NCI-H345 treated with DMSO at 0.1 percent for 48 hours (cell line): ENCODE data around the gene CYB5R3.

Experiments used
- DNase-seq: peaks from one replicate; lab custom pipeline; 2025; ENCODE audit not compliant: unreplicated experiment; lab: John Stamatoyannopoulos, UW

The CYB5R3 gene

DNA sequence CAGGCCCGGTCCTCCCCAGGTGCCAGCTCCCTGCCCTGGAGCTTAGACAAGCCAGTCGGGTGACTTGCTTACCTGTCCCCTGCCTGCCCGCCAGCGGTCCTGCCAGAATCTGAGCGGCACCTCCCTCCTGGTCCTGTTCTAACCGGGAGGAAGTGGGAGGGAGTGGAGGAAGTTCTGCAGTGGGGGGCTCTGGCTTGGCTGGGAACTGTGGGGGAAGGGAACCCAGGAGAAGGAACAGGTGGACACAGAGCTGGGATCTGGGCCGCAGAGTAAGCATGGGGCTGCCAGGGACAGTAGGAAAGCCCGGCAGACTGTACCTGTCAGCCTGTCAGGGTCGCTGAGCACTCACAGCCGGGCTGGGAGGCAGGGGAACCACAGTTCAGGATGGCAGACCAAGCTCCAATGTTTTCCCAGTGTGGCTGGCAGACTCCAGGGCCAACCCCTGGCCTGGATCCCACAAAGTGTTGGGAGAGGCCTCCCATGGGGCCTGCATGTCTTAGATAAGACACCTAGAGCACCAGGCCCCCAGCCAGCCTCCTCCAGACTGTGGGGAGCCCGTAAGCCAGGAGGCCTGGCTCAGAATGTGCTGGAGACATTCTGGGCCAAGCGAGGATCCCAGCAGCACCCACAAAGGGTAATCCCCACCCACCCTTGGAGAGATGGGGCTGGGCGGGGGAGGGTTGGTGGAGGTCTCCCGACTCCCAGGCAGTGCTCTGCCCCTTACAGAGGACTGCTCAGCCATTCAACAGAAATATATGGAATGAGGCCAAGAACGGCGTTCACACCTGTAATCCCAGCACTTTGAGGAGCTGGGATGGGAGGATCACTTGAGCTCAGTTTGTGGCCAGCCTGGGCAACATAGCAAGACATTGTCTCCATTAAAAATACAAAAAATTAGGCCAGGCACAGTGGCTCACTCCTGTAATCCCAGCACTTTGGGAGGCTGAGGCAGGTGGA is 2.3 kb downstream of the CYB5R3 start:
- no peak for DNase-seq

GRCh38 chr22:42645938-42646568 is 3.1 kb downstream of the CYB5R3 start:
- DNase-seq = no peak

- DNase-seq = no peak
These were observed 3.8 kb downstream of the CYB5R3 start for GRCh38 chr22:42645341-42645937.

DNA sequence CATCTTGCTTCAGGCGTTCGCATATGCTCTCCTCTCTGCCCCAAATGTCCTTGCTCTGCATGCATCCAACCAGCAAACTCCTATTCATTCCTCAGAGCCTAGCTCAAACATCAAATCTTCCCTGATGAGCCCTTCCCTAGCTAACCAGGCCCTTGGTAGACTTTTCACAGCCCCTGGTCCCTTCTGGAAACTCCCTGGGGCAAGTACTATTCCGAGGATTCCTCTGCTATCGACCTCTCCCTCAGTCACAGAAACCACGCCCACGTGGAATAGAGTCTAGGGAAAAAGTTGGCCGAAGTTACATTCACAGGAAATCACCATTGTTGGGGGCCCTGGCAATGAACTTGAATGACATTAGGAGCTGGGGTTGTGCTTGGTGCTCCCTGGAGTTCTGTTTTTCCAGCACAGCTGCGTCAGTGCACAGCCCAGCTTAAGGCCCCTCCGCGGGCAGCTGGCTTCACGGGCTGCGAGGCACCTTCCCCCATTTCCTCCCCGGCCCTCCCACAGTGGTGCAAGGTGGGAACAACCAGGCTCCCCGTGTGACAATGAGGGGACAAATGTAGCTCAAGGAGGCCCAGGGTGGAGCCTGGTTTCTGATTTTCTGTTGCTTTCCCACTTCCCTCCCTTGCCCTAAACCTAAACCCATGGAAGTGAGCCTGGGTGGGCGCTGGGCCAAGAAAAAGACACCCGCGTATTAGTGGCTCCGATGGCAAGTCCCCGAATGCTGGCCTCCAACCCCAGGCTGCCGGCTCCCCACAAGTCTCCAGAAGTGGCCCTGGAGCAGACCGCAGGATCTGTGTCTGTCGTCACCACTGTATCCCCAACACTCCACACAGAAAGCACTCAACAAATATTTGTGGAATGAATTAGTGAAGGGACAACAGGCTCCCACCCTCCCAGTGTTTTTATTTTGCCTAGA is 4.5 kb downstream of the CYB5R3 start:
- no peak for DNase-seq

DNA sequence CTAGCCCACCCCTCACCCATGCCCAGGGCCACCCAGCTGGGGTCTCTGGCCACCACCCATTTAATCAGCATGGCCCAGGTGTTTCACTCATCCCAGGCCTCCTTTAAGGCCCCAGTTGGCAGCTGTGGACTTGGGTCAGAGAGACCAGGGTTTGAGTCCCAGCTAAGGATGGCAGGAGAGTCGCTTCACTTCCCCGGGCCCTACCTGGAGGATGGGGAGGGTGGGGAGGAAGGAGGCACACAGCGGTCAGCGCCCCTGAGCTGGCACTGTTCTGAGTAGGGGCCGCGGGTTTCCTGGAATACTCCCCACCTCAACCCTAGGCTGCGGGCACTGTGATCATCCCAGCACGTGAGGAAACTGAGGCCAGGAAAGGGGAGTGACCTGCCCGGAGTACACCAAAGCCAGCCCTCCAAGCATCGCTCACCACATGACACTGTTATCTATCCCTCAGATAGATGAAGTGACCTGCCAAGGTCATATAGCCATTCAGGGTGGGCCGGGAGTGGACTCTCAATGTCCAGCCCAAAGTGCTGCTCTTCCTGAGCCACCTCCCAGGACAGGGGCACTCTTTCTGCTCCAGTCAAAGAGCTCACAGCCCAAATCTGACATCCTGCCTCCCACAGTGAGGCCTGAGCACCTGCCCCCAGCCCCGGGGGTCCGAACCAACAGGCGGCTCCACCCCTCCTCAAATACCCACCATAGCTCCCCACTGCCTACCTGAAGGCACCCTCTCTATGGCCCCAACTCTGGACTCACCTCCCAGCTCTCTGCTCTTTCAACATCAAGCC is 5.4 kb downstream of the CYB5R3 start:
- no peak for DNase-seq

DNA sequence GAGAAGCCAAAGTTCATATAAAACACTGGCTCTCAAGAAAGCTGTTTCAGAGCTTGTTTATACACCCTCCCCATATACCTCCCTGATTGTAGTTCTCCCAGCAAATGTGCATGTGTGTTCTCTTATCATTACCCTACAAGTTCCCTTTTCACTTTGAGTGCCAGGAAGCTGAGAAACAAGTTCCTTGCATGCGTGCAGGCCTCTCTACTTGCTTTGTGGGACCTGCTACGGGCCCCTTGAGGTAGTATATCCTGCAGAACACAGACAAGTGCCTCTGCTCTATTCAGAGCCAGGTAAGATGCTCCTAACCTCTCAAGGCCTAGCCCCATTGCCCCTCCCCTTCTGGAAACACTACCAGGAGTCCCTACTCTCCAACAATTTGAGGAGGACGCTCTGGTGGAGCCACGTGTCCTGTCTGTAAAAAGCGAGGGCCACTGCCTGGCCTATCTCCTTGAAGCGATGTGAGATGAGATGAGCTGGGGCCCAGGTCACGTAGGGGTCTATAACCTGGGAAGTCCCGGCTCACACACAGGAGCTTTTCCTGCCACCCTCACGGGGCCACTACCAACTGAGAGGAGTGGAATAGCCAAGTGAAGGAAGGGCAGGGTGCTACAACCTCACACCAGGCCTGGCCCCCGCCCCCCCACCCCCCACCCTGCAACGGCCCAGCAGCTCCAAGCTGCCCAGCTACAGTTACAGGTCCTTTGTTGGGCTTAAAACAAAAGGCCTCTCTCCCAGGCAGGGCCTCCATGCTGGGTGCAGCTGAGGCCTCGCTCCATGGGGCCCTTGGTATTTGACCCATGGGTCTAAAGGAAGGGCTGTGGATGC is 6.2 kb downstream of the CYB5R3 start:
- DNase-seq = no peak

DNA sequence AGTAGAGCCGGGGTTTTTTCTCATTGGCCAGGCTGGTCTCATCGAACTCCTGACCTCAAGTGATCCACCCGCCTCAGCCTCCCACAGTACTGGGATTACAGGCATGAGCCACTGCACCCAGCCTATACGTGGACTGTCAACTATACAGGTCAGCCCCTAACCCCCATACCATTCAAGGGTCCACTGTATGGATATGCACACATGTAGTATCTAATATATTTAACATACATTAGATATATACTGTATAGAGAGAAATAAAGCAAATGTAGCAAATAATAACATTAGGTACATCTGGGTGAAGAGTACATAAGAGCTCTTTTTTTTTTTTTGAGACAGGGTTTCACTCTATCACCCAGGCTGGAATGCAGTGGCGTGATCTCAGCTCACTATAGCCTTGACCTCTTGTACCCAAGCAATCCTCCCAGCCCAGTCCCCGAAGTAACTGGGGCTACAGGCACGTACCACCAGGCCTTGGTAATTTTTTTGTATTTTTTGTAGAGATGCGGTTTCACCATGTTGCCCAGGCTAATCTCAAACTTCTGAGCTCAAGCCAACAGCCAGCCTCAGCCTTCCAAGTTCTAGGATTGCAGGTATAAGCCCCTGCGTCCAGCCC is 7.3 kb downstream of the CYB5R3 start:
- no peak for DNase-seq

- no peak for DNase-seq
These were observed 9.5 kb downstream of the CYB5R3 start for GRCh38 chr22:42639541-42640241.

DNA sequence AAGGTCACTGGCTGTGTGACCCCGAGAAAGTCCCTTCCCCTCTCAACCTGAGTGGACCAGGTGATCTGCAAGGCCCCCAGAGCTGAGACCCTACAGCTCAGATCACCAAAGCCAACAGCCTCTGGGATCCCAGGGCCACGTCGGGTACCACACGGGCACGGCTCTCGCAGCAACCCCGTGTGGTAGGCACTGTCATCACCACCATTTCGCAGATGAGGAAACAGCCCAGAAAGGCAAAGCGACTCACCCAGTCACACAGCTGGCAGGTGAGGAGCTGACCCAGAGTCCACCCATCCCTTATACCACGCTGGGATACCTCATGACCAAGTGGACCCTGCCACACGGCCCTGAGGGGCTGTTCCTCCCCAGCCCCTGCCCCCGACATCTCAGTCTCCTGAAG is 11.6 kb downstream of the CYB5R3 start:
- no peak for DNase-seq

DNA sequence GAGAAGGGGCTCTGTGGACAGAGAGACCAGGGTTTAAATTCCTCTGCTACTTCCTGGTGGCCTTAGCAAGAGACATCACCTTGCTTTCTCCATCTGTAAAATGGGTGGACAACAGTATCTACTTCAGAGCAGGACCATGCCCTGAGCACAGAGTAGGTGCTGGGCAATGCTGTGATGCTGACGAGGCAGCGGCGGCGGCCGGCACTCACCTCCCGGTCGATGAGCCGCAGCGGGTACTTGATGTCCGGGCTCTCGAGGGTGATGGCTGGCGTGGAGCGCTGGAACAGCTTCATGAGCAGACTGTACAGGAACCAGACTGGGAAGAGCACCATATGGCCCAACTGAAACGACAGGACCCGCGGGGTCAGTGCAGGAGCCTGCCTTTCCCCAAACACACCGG is 12.7 kb downstream of the CYB5R3 start:
- DNase-seq = no peak

GRCh38 chr22:42635531-42635930 is 13.7 kb downstream of the CYB5R3 start:
- no peak for DNase-seq

DNA sequence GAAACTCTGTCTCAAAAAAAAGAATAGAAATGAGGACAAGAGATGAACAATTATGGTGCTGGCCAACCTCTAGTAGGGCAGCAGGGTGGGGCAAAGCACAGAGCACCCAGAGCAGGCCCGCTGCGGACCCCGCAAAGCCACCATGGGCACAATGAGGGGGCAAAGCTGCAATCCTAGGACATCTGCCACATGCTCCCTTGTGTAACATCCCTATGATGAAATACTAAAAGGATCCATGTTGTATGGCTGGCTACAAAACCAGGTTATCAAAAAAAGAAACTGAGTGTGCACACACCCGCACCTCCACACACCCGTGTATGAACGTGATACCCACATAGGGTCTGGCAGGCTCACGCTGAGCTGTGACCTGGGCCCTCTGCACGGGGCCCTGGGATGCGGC is 16.2 kb downstream of the CYB5R3 start:
- no peak for DNase-seq

GRCh38 chr22:42632096-42632495 is 17.1 kb downstream of the CYB5R3 start:
- DNase-seq = no peak

DNA sequence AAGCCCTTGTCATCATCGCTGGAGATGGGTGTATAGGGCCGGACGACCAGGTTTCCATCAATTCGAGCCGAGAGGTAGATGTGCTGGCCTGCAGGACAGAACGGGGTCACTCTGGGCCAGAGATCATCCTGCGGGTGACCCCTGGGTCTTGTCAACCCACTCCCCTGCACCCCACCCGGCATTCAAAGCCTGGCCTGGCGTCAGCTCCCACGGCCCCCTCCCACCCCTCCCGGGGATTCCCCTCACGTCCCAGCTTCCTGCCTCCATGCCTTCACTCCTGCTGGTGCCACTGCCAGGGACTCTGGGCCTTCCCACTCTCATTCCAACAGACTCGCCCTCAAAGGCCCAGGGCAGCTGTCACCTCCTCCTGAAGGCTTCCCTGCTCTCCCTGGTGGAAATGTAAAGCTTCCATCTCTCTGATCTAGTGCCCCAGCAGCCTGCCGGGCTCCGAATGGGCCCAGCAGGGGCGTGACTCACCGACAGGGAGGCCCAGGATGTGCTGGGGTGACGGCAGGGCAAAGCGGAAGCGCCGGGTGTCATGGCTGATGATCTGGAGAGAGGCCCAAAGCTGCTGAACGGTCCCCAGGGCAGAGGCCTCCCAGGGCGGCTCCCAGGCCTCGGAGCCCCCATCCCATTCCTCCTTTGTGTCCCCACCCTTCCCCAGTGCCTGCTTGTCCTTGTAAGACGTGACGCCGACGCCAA is 18.1 kb downstream of the CYB5R3 start:
- DNase-seq = no peak

DNA sequence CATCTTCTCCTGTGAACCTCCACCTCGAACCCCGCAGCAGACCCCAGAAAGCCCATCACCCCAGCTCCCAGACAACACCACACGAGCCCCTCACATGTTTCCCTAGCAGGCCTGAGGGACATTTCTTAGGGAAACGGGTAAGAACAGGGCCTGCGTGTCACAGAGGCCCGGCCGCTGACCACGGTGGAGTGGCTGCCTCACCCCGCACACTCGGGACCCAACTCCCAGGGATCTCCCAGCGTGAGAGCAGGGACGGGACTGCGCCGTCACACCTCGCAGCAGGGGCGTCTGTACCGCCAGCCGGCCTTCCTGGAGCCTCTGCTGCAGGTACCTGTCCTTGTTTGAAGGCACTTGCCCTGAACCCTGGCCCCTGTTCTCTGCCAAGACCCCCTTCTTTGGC is 19.0 kb downstream of the CYB5R3 start:
- no peak for DNase-seq

- no peak for DNase-seq
These were observed 21.2 kb downstream of the CYB5R3 start for GRCh38 chr22:42627981-42628380.

GRCh38 chr22:42626951-42627625 is 22.1 kb downstream of the CYB5R3 start:
- DNase-seq = no peak
